Measurements from ENCODE around the gene ASPG.

The ASPG gene

GRCh38 chr14:104094709-104095425 is 9.4 kb downstream of the ASPG start:
- peak; percentile 50 for DNase-seq

- DNase-seq: no peak
Measured at GRCh38 chr14:104095426-104096310, 10.2 kb downstream of the ASPG start.

- no peak for DNase-seq
Measured at GRCh38 chr14:104096318-104096717, 10.8 kb downstream of the ASPG start.

DNA sequence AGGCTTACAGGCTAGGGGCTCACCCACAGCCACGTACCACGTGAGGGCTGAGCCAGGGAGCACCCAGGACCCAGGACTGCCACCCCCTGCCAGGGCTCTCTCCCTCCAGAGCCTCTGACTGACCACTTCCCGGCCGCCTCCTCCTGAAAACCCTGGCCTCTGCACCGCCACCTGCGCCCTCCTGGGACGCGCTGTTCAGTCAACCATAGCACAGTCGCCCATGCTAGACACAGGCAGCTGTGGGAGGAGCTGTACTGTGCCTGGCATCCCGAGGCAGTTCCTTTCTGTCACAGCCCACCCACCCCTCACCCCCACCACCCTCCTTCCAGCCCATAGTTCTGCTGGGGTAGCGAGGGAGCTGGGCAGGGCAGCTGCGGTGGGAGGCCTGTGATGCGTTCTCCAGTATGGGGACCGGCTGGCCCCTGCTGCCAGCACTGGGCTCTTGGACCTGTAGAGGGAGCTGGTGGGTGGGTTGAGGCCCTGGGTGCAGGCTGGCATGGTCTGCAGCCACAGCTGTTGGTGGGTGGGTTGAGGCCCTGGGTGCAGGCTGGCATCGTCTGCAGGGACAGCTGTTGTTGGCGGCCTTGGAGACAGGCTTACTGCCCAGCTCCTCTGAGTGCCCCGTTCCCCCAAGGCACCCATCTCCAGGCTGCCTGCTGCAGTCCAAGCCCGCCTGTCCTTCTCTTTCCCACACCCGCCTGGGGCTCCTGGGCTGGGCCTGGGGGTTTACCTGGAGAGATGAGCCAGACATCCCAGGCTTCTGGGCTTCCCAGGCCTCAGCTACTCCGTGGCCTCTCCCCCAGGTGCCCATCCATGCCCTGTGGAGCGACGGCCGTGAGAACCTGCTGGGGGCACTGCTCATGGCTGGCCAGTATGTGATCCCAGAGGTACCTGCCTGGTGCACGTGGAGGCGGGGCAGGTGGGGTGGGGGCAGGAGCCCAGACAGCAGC is 11.5 kb downstream of the ASPG start:
- DNase-seq: no peak

DNA sequence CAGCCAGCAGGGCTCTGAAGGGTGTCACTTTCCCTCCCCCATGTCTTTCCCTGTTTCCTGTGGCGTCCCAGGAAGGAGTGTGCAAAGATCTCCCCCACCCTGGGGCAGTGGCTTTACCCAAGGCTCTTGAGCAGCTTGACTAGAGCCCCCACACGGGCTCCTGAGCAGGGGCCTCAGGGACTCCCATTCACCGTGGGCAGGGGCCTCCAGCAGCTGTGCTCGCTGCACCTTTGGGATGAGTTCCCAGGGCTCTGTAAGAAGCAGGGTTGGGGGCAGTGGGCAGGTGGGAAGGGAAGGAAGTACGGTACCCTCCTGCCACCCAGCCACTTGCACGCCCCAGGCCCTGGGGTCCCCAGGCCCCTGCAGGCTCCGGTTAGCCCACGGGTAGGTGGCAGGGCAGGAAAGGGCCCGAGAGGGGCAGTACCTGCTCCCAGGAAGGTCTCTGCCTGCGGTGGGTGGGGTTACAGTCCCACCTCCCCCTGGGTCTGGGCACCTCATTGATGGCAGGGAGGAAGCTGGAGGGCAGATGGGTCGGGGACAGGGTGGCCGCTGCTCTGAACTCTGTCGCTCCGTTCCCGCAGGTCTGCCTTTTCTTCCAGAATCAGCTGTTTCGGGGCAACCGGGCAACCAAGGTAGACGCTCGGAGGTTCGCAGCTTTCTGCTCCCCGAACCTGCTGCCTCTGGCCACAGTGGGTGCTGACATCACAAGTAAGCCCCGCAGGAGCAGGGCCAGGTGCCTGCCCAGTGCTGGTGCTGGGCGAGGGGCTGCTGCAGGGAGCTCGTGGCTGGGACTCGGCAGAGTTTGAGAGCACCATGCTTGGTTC is 13.0 kb downstream of the ASPG start:
- DNase-seq: no peak

DNA sequence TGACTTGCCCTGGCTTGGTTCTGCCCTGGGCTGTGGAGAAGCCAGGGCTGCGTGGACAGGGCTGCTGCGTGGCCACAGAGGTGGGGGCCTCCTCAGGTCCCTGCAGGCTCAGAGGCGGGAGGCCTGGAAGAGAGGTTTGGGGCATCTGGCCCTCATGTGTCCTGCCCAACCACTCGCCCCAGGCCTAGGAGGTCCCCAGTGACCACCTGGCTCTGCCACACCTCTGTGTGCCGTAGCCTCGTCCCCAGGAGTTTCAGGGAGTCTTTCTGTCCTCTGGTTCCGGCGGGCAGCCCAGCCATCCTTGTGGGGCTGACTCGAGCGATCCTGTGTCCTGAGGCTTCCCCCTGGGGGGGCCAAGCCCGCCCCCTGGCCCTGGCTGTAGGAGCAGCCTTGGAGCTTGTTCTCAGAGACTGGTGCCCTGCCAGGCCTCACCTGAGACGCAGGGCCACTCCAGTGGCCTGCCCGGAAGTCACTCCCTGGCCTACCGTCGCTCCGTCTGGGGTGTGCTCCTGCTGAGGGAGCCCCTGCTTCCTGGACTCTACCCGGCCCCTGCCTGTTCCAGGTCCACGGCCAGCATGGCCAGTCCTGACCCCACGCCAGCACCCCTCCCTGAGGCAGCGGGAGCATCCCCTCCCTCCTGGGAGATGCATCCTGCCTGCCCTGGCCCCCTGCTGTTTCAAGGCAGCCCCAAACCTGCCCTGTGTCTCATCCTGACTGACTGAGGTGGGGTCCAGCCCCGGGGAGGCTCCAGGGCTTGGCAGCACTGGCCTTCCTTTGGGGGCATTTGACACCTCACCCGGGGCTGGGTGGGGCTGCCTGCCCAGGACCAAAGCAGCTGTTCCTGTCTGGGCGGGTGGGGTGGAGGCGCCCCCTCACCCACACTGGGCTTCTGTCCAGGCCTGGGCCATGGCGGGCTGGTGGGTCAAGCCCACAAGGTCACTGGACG is 13.9 kb downstream of the ASPG start:
- no peak for DNase-seq

DNA sequence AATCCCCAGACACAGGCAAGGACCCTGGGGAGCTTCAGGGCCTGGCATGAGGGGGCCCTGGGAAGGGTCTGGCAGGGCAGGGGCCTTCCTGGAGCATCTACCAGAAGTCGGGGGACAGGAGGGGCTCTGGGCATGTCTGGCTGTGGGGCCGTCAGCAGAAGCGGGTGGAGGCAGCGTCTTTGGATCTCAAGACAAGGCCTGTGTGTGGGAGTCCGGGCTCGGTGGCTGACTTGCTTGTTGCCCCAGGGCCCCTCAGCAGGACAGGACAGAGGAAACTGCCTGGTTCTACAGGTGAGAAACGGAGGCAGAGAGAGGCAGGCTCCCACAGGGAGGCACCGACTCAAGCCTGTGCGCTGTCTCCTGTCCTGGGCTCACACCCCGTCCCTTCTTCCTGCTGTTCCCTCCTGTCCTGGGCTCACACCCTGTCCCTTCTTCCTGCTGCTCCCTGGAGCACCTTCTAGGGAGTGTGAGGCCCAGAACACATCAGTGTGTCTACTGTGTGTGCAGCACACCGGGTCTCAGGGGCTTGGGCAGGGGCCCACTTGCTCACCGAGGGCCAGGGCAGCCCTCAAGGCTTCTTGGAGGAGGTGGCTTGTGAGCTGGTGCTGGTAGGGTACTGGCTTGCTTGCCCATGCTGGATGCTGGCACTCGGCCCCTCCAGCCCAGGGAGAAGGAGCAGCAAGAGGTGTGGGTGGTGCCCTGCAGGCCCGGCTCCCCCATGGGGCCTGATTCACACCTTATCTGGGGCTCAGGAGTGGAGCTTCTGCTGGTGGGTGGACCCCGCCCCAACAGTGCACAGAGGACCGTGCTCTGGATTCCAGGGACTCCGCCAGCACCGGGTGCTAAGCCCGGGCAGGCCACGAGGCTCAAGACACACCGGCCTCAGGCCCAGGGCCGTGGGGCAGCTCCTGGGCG is 14.9 kb downstream of the ASPG start:
- DNase-seq: no peak

DNA sequence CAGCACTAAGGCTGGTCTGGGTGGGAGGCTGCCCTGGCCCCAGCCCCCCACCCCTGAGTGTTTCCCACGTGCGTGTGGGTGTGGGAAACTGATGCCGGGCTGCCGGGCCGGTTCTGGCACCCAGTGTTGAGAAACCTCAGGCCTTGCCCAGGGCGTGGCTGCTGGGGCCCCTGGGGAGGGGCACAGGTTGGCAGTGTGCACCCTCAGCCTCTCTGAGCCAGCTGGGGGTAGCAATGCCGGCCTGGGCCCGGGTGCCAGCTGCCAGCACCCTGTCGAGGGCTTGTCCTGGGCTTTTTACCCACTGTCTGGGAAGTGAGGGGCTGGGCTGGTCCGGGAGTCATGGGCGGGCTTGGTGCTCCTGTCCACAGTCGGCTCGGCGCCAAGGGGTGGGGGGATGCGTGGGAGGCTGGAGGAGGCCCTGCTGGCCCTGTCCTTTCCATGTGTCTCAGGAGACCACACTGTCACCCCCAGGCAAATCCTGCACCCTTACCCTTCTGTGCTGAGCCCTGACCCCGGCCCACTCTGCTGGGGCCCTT is 15.7 kb downstream of the ASPG start:
- no peak for DNase-seq

GRCh38 chr14:104101651-104102281 is 16.3 kb downstream of the ASPG start:
- no peak for DNase-seq

GRCh38 chr14:104102282-104102914 is 16.9 kb downstream of the ASPG start:
- no peak for DNase-seq

DNA sequence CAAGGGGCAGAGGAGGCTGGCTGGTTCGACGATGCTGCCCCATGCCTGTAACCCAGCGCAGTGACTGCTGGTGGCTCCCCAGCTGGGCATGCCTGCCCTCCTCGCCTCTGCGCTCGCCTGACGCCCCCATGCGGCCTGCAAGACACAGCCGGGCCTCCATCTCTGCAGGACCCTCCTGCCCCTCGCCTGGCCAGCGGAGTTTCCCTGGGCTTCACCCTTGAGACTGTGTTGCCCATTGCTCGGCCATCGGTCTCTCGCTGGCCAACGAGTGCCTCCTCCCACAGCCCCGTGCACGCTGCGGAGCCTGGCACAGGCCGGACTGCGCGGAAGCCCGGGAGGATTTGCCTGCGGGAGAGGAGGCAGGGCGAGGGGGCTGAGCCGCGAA is 17.6 kb downstream of the ASPG start:
- no peak for DNase-seq

- DNase-seq: no peak
Measured at GRCh38 chr14:104103446-104104075, 18.1 kb downstream of the ASPG start.

DNA sequence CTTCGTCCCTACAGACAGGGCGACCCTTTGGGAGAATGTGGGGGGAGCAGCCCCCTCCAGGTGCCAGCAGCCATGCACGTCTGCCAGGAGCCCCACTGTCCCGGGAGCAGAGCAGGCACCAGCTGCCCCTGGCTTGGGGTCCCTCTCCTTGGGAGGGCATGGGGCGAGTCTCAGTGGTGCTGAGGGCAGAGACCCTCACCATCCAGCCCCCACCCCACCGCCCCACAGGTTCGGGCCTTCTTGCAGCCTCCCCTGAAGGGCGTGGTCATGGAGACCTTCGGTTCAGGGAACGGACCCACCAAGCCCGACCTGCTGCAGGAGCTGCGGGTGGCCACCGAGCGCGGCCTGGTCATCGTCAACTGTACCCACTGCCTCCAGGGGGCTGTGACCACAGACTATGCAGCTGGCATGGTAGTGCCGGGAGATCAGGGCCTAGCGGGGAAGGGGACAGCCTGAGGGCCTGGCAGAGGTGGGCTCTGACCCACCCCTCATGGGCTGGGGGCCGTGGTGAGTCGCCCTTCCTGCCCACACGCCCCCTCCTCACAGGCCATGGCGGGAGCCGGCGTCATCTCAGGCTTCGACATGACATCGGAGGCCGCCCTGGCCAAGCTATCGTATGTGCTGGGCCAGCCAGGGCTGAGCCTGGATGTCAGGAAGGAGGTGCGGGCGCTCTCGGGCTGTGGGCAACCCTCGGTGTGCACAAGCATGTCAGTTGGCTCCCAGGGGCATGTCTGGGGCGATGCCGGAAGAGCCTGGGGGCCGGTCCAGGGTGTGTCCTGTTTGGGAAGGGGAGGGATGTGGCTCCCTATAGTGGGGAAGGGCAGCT is 18.8 kb downstream of the ASPG start:
- DNase-seq: no peak

- no peak for DNase-seq
Measured at GRCh38 chr14:104105071-104105821, 19.7 kb downstream of the ASPG start.

DNA sequence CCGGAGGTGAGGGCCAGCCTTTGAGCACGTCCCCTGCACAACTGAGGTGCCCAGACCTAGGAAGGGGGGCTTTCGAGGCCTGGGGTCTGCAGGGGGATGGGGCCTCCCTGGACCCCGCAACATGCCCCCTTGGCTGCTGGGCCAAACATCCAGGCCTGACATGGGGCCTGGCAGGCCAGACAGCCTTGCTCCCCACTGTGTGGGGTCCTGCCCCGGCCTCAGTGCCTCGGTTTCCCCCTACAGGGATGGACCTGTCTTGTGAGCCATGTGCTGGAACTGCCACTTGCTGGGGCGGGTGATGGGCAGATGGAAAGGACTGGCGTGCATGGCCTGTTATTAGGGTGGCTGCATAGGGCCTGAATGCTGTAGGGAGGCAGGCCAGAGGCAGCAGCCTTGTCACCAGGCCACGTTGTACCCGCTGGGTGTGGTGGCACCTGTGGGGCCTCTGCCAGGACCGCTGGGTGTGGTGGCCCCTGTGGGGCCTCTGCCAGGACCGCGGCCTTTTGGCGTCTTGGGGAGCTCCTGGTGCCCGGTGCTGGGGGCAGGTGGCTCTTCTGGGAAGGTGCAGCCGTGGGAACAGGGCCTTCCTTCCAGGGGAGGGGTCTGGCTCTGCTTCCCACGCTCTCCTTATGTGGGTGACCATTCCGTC is 20.4 kb downstream of the ASPG start:
- DNase-seq: no peak

GRCh38 chr14:104106471-104106991 is 21.0 kb downstream of the ASPG start:
- no peak for DNase-seq
